AG04449 (cell line): ENCODE data around the gene MFRP.
A peak's percentile ranks its signal among the peaks of the same experiment; 100 is the strongest.

ENCODE experiments used
- CTCF ChIA-PET: fragments of 350-600 bp; formaldehyde crosslinking; extraction: SDS; loops from one replicate; lab custom pipeline; 2021; ENCODE audit warnings: antibody characterized with exemption; lab: Yijun Ruan, JAX
- POLR2A ChIA-PET: fragments of 400-600, 350-600 bp; formaldehyde crosslinking; extraction: SDS; loops from one replicate; lab custom pipeline; 2020; ENCODE audit warnings: antibody characterized with exemption, inconsistent platforms; lab: Yijun Ruan, JAX
- DNase-seq: peaks from one replicate; pipeline ENCODE4 v3.0.0-alpha.2; 2010; ENCODE audit warnings: low read depth, low spot score
- H3K4me3 ChIP-seq: 2 replicates; pipeline ENCODE4 v1.5.1; 2011; ENCODE audit warnings: low read depth, mild to moderate bottlenecking, control low read depth, low read length
- TF ChIP-seq, protein P1 (sequence below): IDR thresholded peaks from one replicate; pipeline ENCODE4 v1.5.1; 2011; ENCODE audit warnings: mild to moderate bottlenecking, moderate library complexity, low read length, control low read depth, inconsistent platforms; ENCODE audit not compliant: insufficient read depth; ENCODE audit errors: missing control alignments

MFRP gene

DNA sequence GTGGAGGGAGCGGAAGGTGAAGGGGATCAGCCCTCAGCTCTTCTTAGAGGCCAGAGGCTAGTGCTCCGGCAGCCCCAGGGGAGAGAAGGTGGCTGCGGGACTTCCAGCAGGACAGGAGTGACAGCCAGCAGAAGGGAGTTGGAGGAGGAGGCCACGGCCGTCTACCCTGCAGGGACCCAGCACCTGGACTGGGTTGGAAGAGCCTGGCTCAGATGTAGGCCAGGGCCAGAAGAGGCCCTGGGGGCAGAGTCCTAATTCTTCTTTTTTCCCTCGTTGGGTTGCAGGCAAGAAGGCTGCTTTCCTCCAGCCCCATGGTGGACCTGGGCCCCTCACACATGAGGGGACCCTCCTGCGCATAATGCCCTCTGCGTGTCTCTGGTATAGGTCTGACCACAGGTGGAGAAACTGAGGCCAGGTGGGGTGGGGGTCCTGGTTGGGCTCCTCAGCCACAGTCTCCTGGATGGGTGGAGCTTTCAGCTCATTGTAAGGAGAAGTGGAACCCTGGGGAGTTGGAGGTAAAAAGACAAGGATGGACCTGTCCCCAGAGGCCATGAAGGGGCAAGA is 27.3 kb downstream of the MFRP start:
- TF ChIP-seq, protein P1, sequence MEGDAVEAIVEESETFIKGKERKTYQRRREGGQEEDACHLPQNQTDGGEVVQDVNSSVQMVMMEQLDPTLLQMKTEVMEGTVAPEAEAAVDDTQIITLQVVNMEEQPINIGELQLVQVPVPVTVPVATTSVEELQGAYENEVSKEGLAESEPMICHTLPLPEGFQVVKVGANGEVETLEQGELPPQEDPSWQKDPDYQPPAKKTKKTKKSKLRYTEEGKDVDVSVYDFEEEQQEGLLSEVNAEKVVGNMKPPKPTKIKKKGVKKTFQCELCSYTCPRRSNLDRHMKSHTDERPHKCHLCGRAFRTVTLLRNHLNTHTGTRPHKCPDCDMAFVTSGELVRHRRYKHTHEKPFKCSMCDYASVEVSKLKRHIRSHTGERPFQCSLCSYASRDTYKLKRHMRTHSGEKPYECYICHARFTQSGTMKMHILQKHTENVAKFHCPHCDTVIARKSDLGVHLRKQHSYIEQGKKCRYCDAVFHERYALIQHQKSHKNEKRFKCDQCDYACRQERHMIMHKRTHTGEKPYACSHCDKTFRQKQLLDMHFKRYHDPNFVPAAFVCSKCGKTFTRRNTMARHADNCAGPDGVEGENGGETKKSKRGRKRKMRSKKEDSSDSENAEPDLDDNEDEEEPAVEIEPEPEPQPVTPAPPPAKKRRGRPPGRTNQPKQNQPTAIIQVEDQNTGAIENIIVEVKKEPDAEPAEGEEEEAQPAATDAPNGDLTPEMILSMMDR, result no peak
- no peak overlapping the region for H3K4me3 ChIP-seq
- ChIA-PET POLR2A (interaction anchor here (1.0 kb wide), 1 partner anchor 198 kb away, joined by 4 read pairs; the partner anchor contains the start of gene HINFP), CTCF (interaction anchor here (0.8 to 6.1 kb wide), 11 partner anchors 11 to 175 kb away, joined by 3 to 41 read pairs (median 6); partner anchors contain the start of genes C1QTNF5, CBL and USP2)
- DNase-seq, result no peak

GRCh38 chr11:119318240-119319135 is 28.0 kb downstream of the MFRP start:
- H3K4me3 ChIP-seq, result no peak overlapping the region
- ChIA-PET CTCF (interaction anchor here (0.6 to 6.1 kb wide), 13 partner anchors 10 to 174 kb away, joined by 3 to 41 read pairs (median 5); partner anchors contain the start of genes C1QTNF5, CBL and USP2), POLR2A (interaction anchor here (1.0 kb wide), 1 partner anchor 197 kb away, joined by 4 read pairs; the partner anchor contains the start of gene HINFP)
- TF ChIP-seq, protein P1, result no peak
- DNase-seq, result no peak

GRCh38 chr11:119317592-119318239 is 28.8 kb downstream of the MFRP start:
- H3K4me3 ChIP-seq, result peak overlapping the region; percentile 73
- CTCF ChIA-PET, result interaction anchor here (0.6 to 6.1 kb wide), 6 partner anchors 14 to 121 kb away, joined by 3 to 41 read pairs (median 3); partner anchors contain the start of gene CBL
- TF ChIP-seq, protein P1, result no peak
- POLR2A ChIA-PET, result interaction anchor here (0.5 to 1.1 kb wide), 3 partner anchors 9 to 149 kb away, joined by 3 to 6 read pairs (median 3); no protein-coding TSS in a partner anchor
- no peak for DNase-seq

DNA sequence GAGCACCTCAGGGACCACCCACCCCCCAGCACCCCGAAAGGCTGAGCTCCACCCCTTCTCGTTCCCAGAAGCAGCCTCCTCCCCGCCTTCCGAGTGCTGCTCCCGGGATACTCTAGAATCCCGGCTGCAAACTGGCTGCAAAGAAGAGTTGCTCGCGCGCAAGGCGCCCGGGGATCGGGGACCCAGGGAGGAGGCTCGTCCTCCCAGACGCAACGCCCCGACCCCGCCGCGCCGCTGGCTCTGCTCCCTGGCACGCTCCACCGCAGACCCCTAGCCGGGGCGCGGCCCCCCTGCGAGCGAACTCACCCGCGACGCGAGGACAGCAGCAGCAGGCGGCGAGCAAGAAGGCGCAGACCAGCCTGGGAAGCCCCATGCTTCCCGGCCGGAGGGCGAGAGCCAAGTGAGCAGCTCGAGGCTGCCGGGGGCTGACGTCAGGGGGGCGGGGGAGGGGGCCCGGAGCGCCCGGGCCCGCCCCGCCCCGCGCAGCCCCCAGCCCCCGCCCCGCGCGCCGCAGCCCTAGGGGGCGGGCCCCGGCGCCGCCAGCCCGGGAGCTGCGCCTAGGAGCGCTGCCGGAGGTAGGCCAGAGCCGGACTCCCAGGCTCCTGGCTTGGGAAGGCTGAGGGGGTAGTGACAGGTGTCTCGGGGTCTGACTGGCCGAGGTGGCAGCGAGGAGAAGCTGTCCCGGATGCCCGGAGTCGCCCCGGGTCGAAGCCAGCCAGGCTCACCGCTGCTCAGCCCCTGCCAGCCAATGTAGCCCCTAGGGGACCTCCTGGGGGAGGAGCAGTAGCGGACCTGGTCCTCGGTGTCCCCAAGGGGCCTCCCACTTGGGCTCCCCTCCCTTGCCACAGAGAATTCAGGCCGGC is 29.5 kb downstream of the MFRP start, which contains the start of gene MCAM:
MCAM (minus strand) TSS at position 402 of the 863 bp plus-strand sequence; CDS start at position 373, 29 bp downstream.
- ChIA-PET CTCF (interaction anchor here (0.6 to 6.1 kb wide), 12 partner anchors 8 to 158 kb away, joined by 3 to 41 read pairs (median 3); partner anchors contain the start of gene CBL), POLR2A (interaction anchor here (0.5 to 1.1 kb wide), 4 partner anchors 8 to 210 kb away, joined by 3 to 6 read pairs (median 3); partner anchors contain the start of gene C2CD2L)
- TF ChIP-seq, protein P1, result no peak
- peak within 1 kb of the TSS; percentile 73 for H3K4me3 ChIP-seq
- DNase-seq, result no peak
